NCI-H1048 (cell line): ENCODE measurements around the gene TNKS1BP1.
"Not testable (repeated sequence)": the region's sequence is repeated elsewhere in the genome, so short reads cannot be mapped to it uniquely, and the experiment has no call there.

Source experiments
- DNase-seq: peaks from one replicate; lab custom pipeline; 2025; lab: John Stamatoyannopoulos, UW

The TNKS1BP1 gene

DNA sequence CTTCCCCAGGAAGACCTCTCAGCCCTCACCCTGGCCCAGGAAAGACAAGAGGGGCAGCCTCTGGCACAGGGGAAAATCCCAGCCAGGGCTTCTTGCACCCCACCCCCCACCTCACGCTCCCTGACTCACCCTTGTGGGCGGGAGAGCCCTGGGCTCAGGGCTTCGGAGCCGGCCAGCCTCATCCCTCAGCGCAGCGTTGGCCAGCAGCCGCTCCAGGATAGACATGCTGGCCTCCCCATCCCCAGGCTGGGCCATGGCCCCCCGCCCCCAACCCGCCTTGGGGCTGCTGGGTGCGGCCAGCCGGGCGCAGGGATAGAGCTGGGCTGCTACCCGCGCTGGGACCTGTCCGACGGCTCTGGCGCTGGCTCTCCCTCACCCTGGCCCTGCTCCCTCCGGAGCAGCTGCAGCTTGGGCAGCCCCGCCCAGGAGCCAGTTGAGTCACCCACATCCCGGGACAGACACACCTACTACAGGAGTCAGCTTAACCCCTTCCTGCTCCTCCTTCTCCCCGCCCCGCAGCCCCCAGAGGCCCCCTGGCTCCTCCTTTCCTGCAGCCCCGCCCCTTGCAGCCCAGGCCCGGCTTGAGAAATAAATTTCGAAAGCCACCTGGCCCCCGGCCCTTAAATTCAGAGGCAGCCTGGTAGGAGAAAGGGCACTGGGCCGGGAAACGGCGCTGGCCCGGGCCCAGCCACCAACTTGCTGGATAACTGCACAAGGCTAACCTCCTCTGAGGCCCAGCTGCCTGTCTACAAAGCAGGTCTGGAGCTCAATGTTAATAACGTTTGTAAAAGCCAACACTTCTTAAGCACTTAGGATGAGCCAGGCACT lies 13.4 kb downstream of the TNKS1BP1 start:
- DNase-seq, result peak; percentile 71

- DNase-seq, result no peak
Observed at GRCh38 chr11:57310630-57311086, 14.1 kb downstream of the TNKS1BP1 start.

GRCh38 chr11:57310091-57310490 lies 14.7 kb downstream of the TNKS1BP1 start:
- no peak for DNase-seq

- DNase-seq, result no peak
Observed at GRCh38 chr11:57309106-57310059, 15.4 kb downstream of the TNKS1BP1 start.

- no peak for DNase-seq
Observed at GRCh38 chr11:57308426-57309060, 16.2 kb downstream of the TNKS1BP1 start.

DNA sequence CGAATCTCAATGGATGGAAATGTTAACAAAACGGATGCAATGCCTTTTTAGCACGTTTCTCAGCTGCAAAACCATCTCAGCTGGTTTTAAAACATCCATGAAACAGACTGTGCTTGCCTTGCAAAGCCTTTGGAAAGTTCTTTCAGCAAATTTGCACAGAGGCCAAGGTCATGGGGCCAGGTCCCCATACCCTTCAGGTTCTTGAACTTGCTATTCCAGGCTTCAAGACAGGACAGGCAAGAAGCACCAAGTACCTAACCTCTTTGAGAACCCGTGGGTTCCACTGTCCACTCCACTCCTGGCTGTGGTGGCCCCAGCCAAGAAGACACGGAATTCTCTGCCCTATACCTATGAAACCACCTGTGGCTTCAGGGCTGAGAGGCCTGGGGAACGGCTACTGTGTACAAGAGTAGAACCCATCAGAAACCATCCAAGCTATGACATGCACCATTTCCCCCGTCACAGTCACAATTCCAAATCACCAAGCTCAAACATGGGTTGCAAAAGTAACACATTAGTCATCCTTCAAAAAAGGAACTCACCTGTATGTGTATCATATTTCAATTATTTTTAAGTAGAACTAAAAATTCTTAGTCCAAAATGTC lies 17.0 kb downstream of the TNKS1BP1 start:
- DNase-seq, result no peak

GRCh38 chr11:57306940-57307565 lies 17.7 kb downstream of the TNKS1BP1 start:
- no peak for DNase-seq

DNA sequence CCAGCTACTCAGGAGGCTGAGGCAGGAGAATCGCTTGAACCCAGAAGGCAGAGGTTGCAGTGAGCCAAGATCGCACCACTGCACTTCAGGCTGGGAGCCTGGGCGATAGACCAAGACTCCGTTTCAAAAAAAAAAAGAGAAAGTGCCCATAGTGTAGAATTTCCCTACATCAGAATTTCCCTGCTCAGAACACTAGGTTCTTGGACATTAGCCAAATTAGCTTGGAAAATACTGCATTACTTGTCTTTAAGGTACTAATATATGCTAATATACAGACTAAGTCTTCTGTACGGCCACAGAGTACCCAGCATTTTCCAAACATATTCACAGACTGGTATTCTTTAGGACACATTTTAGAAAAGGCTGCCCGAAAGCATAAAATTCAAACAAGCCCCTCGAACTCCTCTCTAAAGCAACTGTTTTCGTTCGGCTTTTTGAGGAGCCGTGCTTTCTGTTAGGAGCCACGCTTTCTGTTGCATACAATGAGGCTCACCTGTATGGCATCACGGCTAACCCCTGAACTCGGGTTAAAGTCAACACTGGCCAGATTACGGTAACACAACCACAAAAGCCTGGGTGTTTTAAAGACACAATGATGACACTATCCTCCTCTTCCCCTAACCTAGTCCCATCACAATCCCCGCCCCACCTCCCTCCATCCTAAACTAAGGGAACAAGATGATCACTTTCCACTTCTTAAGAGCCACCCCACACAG lies 18.4 kb downstream of the TNKS1BP1 start:
- DNase-seq, result no peak

DNA sequence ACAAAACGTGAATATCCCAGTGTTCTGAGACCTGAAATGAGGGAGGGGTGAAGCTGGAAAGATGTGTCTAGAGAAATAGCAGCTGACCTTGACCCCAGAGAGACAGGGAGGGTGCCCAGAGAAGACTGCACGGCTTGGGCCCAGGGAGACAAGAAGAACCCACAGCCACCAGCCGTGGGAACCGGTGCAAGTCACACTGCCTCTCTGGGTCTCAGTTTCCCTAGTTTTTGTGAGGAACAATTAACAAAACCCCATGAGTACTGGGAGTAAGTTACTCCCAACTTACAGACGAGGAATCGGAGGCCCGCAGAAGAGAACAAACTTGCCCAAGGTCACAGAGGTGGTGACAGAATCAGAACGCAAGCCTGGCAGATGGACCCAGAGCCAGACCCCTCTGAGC lies 19.2 kb downstream of the TNKS1BP1 start:
- no peak for DNase-seq

- no peak for DNase-seq
Observed at GRCh38 chr11:57303990-57304579, 20.7 kb downstream of the TNKS1BP1 start.

DNA sequence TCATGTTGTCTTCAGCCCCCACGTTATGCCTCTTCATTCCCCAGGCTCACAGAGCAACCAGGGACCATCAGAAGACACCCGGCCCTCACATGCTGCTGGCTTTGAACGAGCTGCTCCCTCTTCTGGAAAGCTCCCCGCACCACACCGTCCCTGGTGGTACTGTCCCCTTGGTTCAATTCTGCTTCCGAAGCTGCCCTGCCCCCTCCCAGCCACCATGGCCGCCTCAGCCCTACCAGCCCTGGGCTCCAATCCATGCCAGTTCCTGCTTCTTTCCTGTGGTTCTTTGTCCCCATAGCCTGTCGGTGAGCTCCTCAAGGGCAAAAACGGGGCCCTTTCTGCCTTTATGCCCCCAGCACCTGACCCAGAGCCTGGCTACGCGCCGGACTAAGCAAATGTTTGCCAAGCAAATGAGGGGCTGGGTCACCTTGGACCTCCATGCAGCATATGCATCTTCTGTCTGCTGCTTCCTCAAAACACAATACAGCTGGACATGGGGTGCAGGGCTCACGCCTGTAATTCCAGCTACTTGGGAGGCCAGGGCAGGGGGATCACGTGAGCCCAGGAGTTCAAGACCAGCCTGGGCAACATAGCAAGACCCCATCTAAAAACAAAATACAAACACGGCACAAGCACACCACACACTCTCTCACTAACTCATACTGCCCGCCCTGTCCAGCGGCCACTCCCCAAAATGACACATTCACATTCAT lies 21.3 kb downstream of the TNKS1BP1 start:
- DNase-seq, result no peak

GRCh38 chr11:57302489-57302888 lies 22.3 kb downstream of the TNKS1BP1 start:
- no peak for DNase-seq

- DNase-seq, result no peak
Observed at GRCh38 chr11:57301711-57302423, 22.9 kb downstream of the TNKS1BP1 start.

DNA sequence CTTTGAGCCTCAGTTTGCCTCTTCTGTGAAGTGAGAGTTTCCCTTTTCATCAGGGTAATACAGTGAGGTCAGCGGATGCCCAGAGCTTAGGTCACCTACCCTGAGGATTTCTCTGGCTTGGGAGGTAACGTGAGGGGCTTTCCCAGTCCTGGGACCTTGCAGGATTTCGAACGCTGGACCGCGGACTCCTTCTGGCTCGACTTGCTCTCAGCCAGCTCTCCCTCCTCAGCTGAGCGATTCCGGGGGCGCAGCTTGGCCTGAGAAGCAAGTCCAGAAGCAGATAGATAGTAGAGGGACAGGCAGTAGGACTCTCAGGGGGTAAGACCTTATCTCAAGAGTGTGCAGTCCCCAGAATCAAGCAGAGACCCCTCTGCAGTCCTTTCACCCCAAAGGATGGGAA lies 24.0 kb downstream of the TNKS1BP1 start:
- no peak for DNase-seq

- DNase-seq, result no peak
Observed at GRCh38 chr11:57299150-57299737, 25.5 kb downstream of the TNKS1BP1 start.

GRCh38 chr11:57297221-57297620 lies 27.5 kb downstream of the TNKS1BP1 start:
- no peak for DNase-seq

DNA sequence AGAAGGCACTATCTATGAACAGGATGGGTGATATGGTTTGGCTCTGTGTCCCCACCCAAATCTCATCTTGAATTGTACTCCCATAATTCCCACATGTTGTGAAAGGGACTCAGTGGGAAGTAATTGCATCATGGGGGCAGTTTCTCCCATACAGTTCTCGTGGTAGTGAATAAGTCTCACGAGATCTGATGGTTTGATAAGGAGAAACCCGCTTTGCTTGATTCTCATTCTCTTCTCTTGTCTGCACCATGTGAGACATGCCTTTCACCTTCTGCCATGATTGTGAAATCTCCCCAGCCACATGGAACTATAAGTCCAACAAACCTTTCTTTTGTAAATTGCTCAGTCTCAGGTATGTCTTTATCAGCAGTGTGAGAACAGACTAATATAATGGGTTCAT lies 28.5 kb downstream of the TNKS1BP1 start:
- DNase-seq, result not testable (repeated sequence)
